Peyer's patch (tissue), 4 donors: ENCODE data around the gene FAM83F.

Source experiments
- CTCF ChIP-seq, 6 experiments: fragments of 450-650 bp in 4 of 6; fragments of 200-600 bp in 2 of 6; sonication (generic) in 1 of 6; IDR thresholded peaks; one replicate each; pipeline ENCODE4 v1.5.1; 2017 to 2019; ENCODE audit warnings: antibody characterized with exemption in 6 of 6, mild to moderate bottlenecking in 3 of 6, moderate library complexity in 1 of 6
- POLR2A ChIP-seq, 2 donors: fragments of 450-650 bp; IDR thresholded peaks; one replicate each; pipeline ENCODE4 v1.5.1; 2017; ENCODE audit warnings: antibody characterized with exemption in 2 of 2, mild to moderate bottlenecking in 2 of 2, moderate library complexity in 2 of 2

GRCh38 chr22:40083794-40084193 is 89.0 kb downstream of the FAM83F start:
- TF ChIP-seq CTCF (IDR thresholded peaks at IDR 0.05) (no peak), POLR2A (IDR thresholded peaks at IDR 0.05) (no peak)
